Astrocyte of the spinal cord (primary cell): ENCODE measurements around the gene FNDC11.
"Not testable (repeated sequence)": the region's sequence is repeated elsewhere in the genome, so short reads cannot be mapped to it uniquely, and the experiment has no call there.

ENCODE experiments used
- DNase-seq: peaks from one replicate; pipeline ENCODE4 v3.0.0; 2011; ENCODE audit warnings: low read depth, low spot score
- H3K4me3 ChIP-seq: 2 replicates; pipeline ENCODE4 v1.5.1; 2011; ENCODE audit warnings: low read depth, mild to moderate bottlenecking, low read length, moderate library complexity
- in situ Hi-C: cut with HindIII; loops from 2 replicates; pipeline ENCODE4 v1.10.0; 2017; ENCODE audit warnings: low sequenced_read_pairs
- TF ChIP-seq, protein P1 (sequence below): IDR thresholded peaks from 2 replicates; pipeline ENCODE4 v1.5.1; 2012; ENCODE audit warnings: low read depth, mild to moderate bottlenecking, low read length, inconsistent platforms

The FNDC11 gene

DNA sequence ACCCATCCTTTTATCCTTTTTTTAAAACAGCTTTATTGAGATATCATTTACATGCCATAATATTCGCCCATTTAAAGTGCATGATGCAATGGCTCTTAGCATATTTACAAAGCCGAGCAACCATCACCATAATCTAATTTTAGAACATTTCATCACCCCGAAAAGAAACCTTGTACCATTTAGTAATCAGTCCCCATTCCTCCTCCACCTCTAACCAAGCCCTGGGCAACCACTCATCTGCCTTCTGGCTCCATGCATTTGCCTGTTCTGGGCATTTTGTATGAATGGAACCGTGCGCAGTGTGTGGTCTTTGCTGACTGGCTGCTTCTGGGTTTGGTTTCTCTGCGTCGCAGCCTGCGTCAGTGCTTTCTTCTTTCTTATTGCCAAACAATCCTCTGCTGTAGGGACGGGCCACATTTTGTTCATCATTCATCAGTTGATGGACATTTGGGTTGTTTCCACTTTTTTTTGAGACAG, 44.8 kb upstream of the FNDC11 start:
- H3K4me3 ChIP-seq: no peak overlapping the region
- TF ChIP-seq, protein P1, sequence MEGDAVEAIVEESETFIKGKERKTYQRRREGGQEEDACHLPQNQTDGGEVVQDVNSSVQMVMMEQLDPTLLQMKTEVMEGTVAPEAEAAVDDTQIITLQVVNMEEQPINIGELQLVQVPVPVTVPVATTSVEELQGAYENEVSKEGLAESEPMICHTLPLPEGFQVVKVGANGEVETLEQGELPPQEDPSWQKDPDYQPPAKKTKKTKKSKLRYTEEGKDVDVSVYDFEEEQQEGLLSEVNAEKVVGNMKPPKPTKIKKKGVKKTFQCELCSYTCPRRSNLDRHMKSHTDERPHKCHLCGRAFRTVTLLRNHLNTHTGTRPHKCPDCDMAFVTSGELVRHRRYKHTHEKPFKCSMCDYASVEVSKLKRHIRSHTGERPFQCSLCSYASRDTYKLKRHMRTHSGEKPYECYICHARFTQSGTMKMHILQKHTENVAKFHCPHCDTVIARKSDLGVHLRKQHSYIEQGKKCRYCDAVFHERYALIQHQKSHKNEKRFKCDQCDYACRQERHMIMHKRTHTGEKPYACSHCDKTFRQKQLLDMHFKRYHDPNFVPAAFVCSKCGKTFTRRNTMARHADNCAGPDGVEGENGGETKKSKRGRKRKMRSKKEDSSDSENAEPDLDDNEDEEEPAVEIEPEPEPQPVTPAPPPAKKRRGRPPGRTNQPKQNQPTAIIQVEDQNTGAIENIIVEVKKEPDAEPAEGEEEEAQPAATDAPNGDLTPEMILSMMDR: no peak
- in situ Hi-C loops: no loop called here
- no peak for DNase-seq

DNA sequence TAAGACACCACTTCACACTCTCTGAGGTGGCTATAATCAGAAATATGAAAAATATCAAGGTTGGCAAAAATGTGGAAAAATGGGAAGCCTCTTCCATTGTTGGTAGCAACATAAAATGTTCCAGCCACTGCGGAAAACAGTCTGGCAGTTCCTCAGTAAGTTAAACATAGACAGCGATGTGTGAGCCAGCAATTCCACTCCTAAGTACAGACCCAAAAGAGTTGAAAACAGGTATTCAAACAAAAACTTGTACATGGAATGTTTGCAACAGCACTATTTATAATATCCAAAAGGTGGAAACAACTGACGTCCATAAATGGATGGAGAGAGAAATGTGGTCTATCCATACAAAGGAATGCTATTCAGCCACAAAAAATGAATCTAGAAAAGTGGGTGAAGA, 40.8 kb upstream of the FNDC11 start:
- TF ChIP-seq, protein P1: no peak
- in situ Hi-C loops: no loop called here
- DNase-seq: no peak
- H3K4me3 ChIP-seq: no peak overlapping the region

DNA sequence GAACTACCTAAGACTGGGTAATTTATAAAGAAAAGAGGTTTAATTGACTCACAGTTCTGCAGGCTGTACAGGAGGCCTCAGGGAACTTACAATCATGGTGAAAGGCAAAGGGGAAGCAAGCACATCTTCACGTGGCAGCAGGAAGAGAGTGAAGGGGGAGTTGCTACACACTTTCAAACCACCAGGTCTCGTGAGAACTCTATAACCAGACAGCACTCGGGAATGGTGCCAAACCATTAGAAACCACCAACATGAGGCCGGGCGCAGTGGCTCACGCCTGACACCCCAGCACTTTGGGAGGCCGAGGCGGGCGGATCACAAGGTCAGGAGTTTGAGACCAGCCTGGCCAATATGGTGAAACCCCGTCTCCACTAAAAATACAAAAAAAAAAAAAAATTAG, 39.4 kb upstream of the FNDC11 start:
- in situ Hi-C loops, DNase-seq, H3K4me3 ChIP-seq: not testable (repeated sequence)

DNA sequence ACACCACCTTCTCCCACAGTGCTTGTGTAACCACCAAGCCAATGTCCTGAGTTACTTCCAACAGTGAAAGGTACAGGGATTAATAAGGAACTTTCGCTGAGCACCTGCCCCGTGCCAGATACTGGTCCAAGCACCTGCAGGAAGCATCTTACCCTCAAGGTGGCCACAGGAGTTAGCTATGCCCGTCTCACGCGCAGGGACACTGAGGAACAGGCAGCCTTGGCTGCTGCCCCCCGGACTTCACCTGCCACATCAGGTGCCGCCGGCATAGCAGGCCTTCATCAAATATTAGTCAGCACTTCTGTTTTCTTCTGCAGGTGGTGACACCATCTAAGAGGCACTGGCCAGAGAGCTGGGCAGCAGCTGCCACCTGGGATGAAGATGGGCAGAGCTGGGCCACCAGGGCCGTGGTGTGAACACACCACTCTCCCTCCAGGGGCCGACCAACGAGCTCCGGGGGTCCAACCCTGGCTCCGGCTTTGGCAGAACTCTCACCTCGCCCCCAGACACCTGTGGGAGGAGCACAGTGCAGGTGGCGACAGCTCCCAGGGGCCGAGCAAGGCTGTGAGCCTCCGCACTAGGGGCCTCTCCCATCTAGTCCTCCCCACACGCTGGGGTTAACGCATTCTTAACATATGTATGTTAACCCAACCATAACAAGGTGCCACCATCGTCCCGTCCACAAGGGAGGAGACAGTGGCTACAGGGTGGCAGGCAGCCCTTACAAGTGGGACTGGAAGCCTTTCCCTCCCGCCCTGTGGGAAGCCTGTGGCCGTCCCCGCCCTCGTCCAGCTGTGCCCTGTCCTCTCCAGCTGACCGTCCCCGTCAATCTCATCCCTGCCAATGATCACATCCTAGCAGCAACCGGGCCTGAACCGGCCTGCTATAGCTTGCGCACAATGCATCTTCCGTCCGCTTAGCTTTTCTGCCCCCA, 36.3 kb upstream of the FNDC11 start:
- no peak overlapping the region for H3K4me3 ChIP-seq
- DNase-seq: no peak
- TF ChIP-seq, protein P1: no peak
- in situ Hi-C loops: no loop called here

DNA sequence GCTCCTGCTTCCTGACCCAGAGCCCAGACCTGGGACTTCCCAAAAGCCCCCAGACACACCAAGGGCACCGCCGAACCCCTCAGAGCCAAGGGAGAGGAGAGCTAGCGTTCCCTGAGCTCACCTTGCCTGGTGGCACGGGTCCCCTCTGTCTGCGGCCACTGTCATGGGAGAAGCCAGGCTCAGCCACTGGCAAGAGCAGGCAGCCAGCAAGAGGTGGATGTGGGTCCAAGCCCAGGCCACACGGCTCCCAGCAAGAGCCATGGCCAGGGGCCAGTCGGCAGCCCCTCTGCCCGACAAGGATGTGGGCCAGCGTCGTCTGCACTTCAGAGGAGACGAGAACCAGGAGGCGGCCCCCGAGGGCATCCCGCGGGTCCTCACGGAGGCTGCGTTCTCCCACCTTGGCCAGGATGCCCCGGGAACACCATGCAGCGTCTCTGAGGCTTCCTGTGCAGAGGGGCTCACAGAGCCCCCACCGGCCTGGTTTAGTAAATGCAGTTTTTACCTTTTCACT, 35.6 kb upstream of the FNDC11 start:
- in situ Hi-C loops: no loop called here
- H3K4me3 ChIP-seq: no peak overlapping the region
- no peak for DNase-seq
- TF ChIP-seq, protein P1: no peak

DNA sequence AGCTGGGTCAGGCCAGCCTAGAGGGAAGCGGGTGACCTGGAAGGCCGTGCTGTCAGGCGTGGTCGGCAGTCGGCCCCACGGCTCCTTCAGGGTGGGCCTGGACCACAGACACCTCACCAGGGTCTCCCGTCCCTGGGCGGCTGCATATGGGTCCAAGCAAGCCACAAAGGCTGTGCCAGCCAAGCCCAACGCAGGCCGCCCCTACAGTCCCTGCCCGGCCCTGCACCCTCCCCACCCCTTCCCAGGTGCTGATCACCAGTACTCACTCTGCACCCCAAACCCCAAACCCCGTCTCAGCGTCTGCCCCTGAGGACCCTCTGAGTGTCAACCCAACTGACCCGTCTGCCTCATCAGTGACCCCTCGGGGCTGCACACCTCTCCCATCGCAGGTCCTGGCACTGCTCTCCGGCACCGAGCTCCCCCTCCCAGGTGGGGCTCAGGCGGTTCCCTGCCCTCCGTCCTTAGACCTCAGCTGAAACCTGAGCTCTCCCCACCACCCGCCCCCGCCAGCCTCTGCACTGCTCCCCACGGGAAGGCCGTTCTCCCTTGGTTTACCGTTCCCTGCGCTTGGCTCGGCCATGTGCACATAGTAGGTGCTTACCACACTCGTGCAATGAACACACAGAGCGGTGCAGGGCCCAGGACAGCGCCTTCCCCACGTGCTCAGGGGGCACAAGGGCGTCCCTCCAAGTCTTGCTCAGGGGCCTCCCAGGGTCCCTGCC, 34.9 kb upstream of the FNDC11 start:
- TF ChIP-seq, protein P1: no peak
- no peak for DNase-seq
- peak overlapping the region; percentile 66 for H3K4me3 ChIP-seq
- in situ Hi-C loops: no loop called here
